ENCODE results near the gene UBE3A.
"Not testable (repeated sequence)": the region's sequence is repeated elsewhere in the genome, so short reads cannot be mapped to it uniquely, and the experiment has no call there.

Gene UBE3A

GRCh38 chr15:25438601-25439368 lies at the start of gene UBE3A:
UBE3A (minus strand) TSS chr15:25439024; CDS start chr15:25409107, 29,917 bp downstream.
- peak; percentile 87 for DNase-seq

GRCh38 chr15:25487226-25487884 lies 48.5 kb upstream of the UBE3A start:
- DNase-seq = no peak

GRCh38 chr15:25486051-25486450 lies 47.2 kb upstream of the UBE3A start:
- no peak for DNase-seq

GRCh38 chr15:25481208-25481859 lies 42.5 kb upstream of the UBE3A start:
- peak; percentile 40 for DNase-seq

GRCh38 chr15:25478313-25478712 lies 39.5 kb upstream of the UBE3A start:
- no peak for DNase-seq

- DNase-seq = no peak
Observed at GRCh38 chr15:25477816-25478215, 39.0 kb upstream of the UBE3A start.

- no peak for DNase-seq
Observed at GRCh38 chr15:25474251-25474650, 35.4 kb upstream of the UBE3A start.

- DNase-seq = no peak
Observed at GRCh38 chr15:25470230-25470629, 31.4 kb upstream of the UBE3A start.

GRCh38 chr15:25469377-25469776 lies 30.6 kb upstream of the UBE3A start:
- no peak for DNase-seq

GRCh38 chr15:25468611-25469010 lies 29.8 kb upstream of the UBE3A start:
- DNase-seq = no peak

- DNase-seq = no peak
Observed at GRCh38 chr15:25465835-25466234, 27.0 kb upstream of the UBE3A start.

- DNase-seq = no peak
Observed at GRCh38 chr15:25464784-25465183, 26.0 kb upstream of the UBE3A start.

- DNase-seq = no peak
Observed at GRCh38 chr15:25464383-25464782, 25.6 kb upstream of the UBE3A start.

- DNase-seq = no peak
Observed at GRCh38 chr15:25456196-25456595, 17.4 kb upstream of the UBE3A start.

GRCh38 chr15:25455226-25455625 lies 16.4 kb upstream of the UBE3A start:
- DNase-seq = no peak

GRCh38 chr15:25454771-25455170 lies 15.9 kb upstream of the UBE3A start:
- DNase-seq = no peak

- not testable (repeated sequence) for DNase-seq
Observed at GRCh38 chr15:25453246-25453645, 14.4 kb upstream of the UBE3A start.

- DNase-seq = no peak
Observed at GRCh38 chr15:25451501-25451900, 12.7 kb upstream of the UBE3A start.

GRCh38 chr15:25450163-25450562 lies 11.3 kb upstream of the UBE3A start:
- DNase-seq = no peak

GRCh38 chr15:25446076-25446475 lies 7.3 kb upstream of the UBE3A start:
- DNase-seq = no peak

- no peak for DNase-seq
Observed at GRCh38 chr15:25445412-25445811, 6.6 kb upstream of the UBE3A start.

- no peak for DNase-seq
Observed at GRCh38 chr15:25441111-25441510, 2.3 kb upstream of the UBE3A start.

- peak; percentile 88 for DNase-seq
Observed at GRCh38 chr15:25439369-25439836, 579 bp upstream of the UBE3A start.
